K562 (cell line): Measurements from ENCODE around the gene EFEMP2. TPM values are rescaled to one million over a fixed set of nuclear protein-coding genes. Genes with fewer than 3 reads are reported as not detected.

Experiments used
- ATAC-seq: fragments of 200-7000 bp; cut with Tn5 transposase; 3 replicates; pipeline ENCODE4 v1.9.1; 2020; ENCODE audit warnings: moderate library complexity
- BruUV-seq: library from RNA; stranded (reverse); fragments of 400-500 nt; replicated peaks from 2 replicates; lab custom pipeline; 2021; lab: Mats Ljungman, UMichigan
- CTCF ChIA-PET: fragments of 300-600 bp; formaldehyde crosslinking; extraction: SDS; loops from one replicate; lab custom pipeline; 2021; ENCODE audit warnings: low intra/inter-chr PET ratio; lab: Yijun Ruan, JAX
- POLR2A ChIA-PET: fragments of 300-600, 350-650 bp; sonication (Branson Sonifier 250); formaldehyde crosslinking; extraction: SDS; loops from one replicate; lab custom pipeline; 2021; ENCODE audit warnings: antibody characterized with exemption, inconsistent platforms; lab: Yijun Ruan, JAX
- DNase-seq, 4 experiments: peaks; one replicate each; pipeline versions ENCODE4 v3.0.0 to v3.0.0-alpha.2; 2011 to 2018; ENCODE audit warnings: low spot score in 3 of 4, mixed read lengths in 3 of 4; ENCODE audit errors: extremely low read depth in 1 of 4
- FAIRE-seq: peaks from 2 replicates; lab custom pipeline; 2011; peaks lifted over from hg19 to GRCh38; lab: Jason Lieb, UNC
- H2AFZ ChIP-seq: 2 replicates; pipeline ENCODE4 v1.6.0; 2011; ENCODE audit warnings: low read depth, low read length, control low read depth, inconsistent platforms
- H3K27ac ChIP-seq: fragments of 200-600 bp; 3 replicates; pipeline ENCODE4 v1.8.0; 2011; ENCODE audit warnings: low read depth, mild to moderate bottlenecking, control low read depth, inconsistent platforms, low read length, moderate library complexity, mixed read lengths; ENCODE audit errors: extremely low read depth
- H3K27me3 ChIP-seq, 2 experiments: fragments of 300-600 bp in 1 of 2; 2 replicates in 1 of 2; 3 replicates in 1 of 2; pipeline versions ENCODE4 v1.6.0 to v1.8.0; 2011; ENCODE audit warnings: inconsistent platforms in 2 of 2, low read length in 2 of 2, mild to moderate bottlenecking in 1 of 2, mixed read lengths in 1 of 2, moderate library complexity in 1 of 2; ENCODE audit not compliant: control insufficient read depth in 2 of 2, insufficient read depth in 2 of 2
- H3K36me3 ChIP-seq: fragments of 300-600 bp; 3 replicates; pipeline ENCODE4 v1.8.0; 2011; ENCODE audit warnings: mild to moderate bottlenecking, low read length, inconsistent platforms; ENCODE audit not compliant: control insufficient read depth, insufficient read depth
- H3K4me1 ChIP-seq, 2 experiments: fragments of 200-600 bp in 1 of 2; replicated peaks in 1 of 2; 2 replicates in 1 of 2; 3 replicates in 1 of 2; pipeline versions ENCODE4 v1.5.1 to v1.8.0; 2011; ENCODE audit warnings: inconsistent platforms in 2 of 2, low read length in 2 of 2, mild to moderate bottlenecking in 1 of 2, mixed read lengths in 1 of 2, moderate library complexity in 1 of 2; ENCODE audit not compliant: control insufficient read depth in 2 of 2, insufficient read depth in 2 of 2
- H3K4me2 ChIP-seq: 2 replicates; pipeline ENCODE4 v1.6.1; 2011; ENCODE audit warnings: low read length, control low read depth, inconsistent platforms, mixed read lengths; ENCODE audit not compliant: insufficient read depth
- H3K4me3 ChIP-seq: fragments of 200-600 bp; sonication (generic), shearing (Covaris generic); 2 replicates; pipeline ENCODE4 v1.5.1; 2016; ENCODE audit warnings: control low read depth, inconsistent platforms
- H3K79me2 ChIP-seq: fragments of 200-600 bp; 3 replicates; pipeline ENCODE4 v1.8.0; 2011; ENCODE audit warnings: low read length, inconsistent platforms; ENCODE audit not compliant: control insufficient read depth, insufficient read depth
- H3K9ac ChIP-seq, 2 experiments: 2 replicates each; pipeline versions ENCODE4 v1.6.0 to v1.6.1; 2011; ENCODE audit warnings: low read depth in 2 of 2, low read length in 2 of 2, control low read depth in 1 of 2, inconsistent platforms in 1 of 2, mild to moderate bottlenecking in 1 of 2, mixed read lengths in 1 of 2; ENCODE audit not compliant: insufficient read depth in 1 of 2
- H3K9me1 ChIP-seq: one replicate; pipeline ENCODE4 v1.6.0; 2011; ENCODE audit warnings: inconsistent platforms, mild to moderate bottlenecking, low read length, moderate library complexity; ENCODE audit not compliant: control insufficient read depth, insufficient read depth
- H3K9me3 ChIP-seq: replicated peaks from 2 replicates; pipeline ENCODE4 v1.5.1; 2011; ENCODE audit warnings: low read depth, low read length, inconsistent platforms; ENCODE audit not compliant: control insufficient read depth, insufficient read depth
- H4K20me1 ChIP-seq: replicated peaks from 2 replicates; pipeline ENCODE4 v1.6.1; 2011; ENCODE audit warnings: low read length, inconsistent platforms, mixed read lengths; ENCODE audit not compliant: control insufficient read depth, insufficient read depth
- ARID3B ChIP-seq: fragments of 250-450 bp; sonication (Bioruptor Pico); IDR thresholded peaks from 2 replicates; pipeline ENCODE4 v1.4.0; 2020; ENCODE audit warnings: borderline replicate concordance
- ATF7 ChIP-seq: fragments of 450-650 bp; IDR thresholded peaks from 2 replicates; pipeline ENCODE4 v1.7.1; 2014; ENCODE audit warnings: mild to moderate bottlenecking, moderate library complexity
- FOXA3 ChIP-seq, 2 experiments: fragments of 450-650 bp in 1 of 2; sonication (generic) in 1 of 2; formaldehyde crosslinking; IDR thresholded peaks in 1 of 2; conservative IDR thresholded peaks in 1 of 2; 2 replicates each; pipeline versions ENCODE4 v1.4.0 to v1.8.0; 2020 to 2022; ENCODE audit warnings: mild to moderate bottlenecking in 2 of 2, missing genetic modification reagents in 1 of 2
- HMGN3 ChIP-seq: IDR thresholded peaks from 2 replicates; pipeline ENCODE4 v1.6.1; 2011; ENCODE audit warnings: borderline replicate concordance, low read depth, mild to moderate bottlenecking, mixed read lengths, low read length; ENCODE audit not compliant: insufficient read length; ENCODE audit errors: extremely low read depth
- L3MBTL2 ChIP-seq: fragments of 450-650 bp; IDR thresholded peaks from 2 replicates; pipeline ENCODE4 v1.6.1; 2016; ENCODE audit warnings: mild to moderate bottlenecking, moderate library complexity
- MCM2 ChIP-seq: fragments of 450-650 bp; IDR thresholded peaks from 2 replicates; pipeline ENCODE4 v1.6.1; 2017; ENCODE audit warnings: low read depth, mild to moderate bottlenecking
- NELFE ChIP-seq: IDR thresholded peaks from 2 replicates; pipeline ENCODE4 v1.6.1; 2011; ENCODE audit warnings: mild to moderate bottlenecking; ENCODE audit not compliant: insufficient read depth, insufficient read length
- POLR2B ChIP-seq: fragments of 450-650 bp; IDR thresholded peaks from 2 replicates; pipeline ENCODE4 v1.6.1; 2018; ENCODE audit warnings: low read depth; ENCODE audit not compliant: partially characterized antibody
- POLR2G ChIP-seq: fragments of 200-400 bp; formaldehyde crosslinking; IDR thresholded peaks from 2 replicates; pipeline ENCODE4 v1.6.1; 2017; ENCODE audit warnings: low read depth, mild to moderate bottlenecking, antibody characterized with exemption, low read length, moderate library complexity
- RBFOX2 ChIP-seq: fragments of 200-400 bp; formaldehyde crosslinking; IDR thresholded peaks from 2 replicates; pipeline ENCODE4 v1.6.1; 2017; ENCODE audit warnings: low read depth, mild to moderate bottlenecking, low read length, moderate library complexity
- SMAD1 ChIP-seq: fragments of 150-350 bp; IDR thresholded peaks from 2 replicates; pipeline ENCODE4 v1.6.1; 2014; ENCODE audit warnings: low read length, low read depth; ENCODE audit not compliant: partially characterized antibody
- U2AF2 ChIP-seq: fragments of 200-400 bp; formaldehyde crosslinking; optimal IDR thresholded peaks from 2 replicates; pipeline ENCODE3; 2017; ENCODE audit warnings: low read depth, mild to moderate bottlenecking, low read length
- ZBTB2 ChIP-seq: fragments of 450-650 bp; IDR thresholded peaks from 2 replicates; pipeline ENCODE4 v1.6.1; 2016; ENCODE audit warnings: antibody characterized with exemption
- ZFX ChIP-seq: sonication (generic); formaldehyde crosslinking; IDR thresholded peaks from 2 replicates; pipeline ENCODE4 v1.8.0; 2022; ENCODE audit warnings: mild to moderate bottlenecking, missing genetic modification reagents, moderate library complexity
- ZKSCAN8 ChIP-seq: fragments of 200-800 bp; sonication (Bioruptor generic); IDR thresholded peaks from 2 replicates; pipeline ENCODE4 v1.6.1; 2016; ENCODE audit warnings: missing genetic modification characterization, missing compliant biosample characterization
- ZNF282 ChIP-seq: sonication (generic); formaldehyde crosslinking; IDR thresholded peaks from 2 replicates; pipeline ENCODE4 v1.8.1; 2023; ENCODE audit warnings: missing genetic modification reagents
- WGBS: fragments of 100-300 bp; shearing (Covaris generic); methylation state at CpG from one replicate; pipeline ENCODE4 v1.1.6; 2016; ENCODE audit warnings: low coverage, mixed read lengths; ENCODE audit not compliant: insufficient coverage; ENCODE audit errors: missing lambda C conversion rate; 5-methylcytosine and 5-hydroxymethylcytosine counted together
- in situ Hi-C: fragments of 300-500 bp; cut with MboI; formaldehyde crosslinking; loops from 4 replicates; pipeline ENCODE4 v1.15.0; 2018; ENCODE audit warnings: inconsistent platforms, mixed read lengths
- intact Hi-C: fragments of 100-400 bp; cut with micrococcal nuclease; formaldehyde crosslinking; loops from 2 replicates; pipeline ENCODE4 v1.14.2; 2022
- polyA plus RNA-seq, 8 experiments: library from polyadenylated mRNA; depleted of rRNA in 4 of 8; stranded (reverse) in 5 of 8; unstranded in 3 of 8; fragments of >200 nt; fragmentation: Nextera tagmentation in 2 of 8; fragmentation: Illumina TruSeq in 1 of 8; extraction: Ambion mirVana in 2 of 8; extraction: Trizol in 1 of 8; gene quantifications; 2 replicates each; pipeline versions ENCODE4 v1.2.1 to v1.2.3, GENCODE V29; 2011 to 2014; ENCODE audit warnings: inconsistent platforms in 1 of 8, missing spikeins in 1 of 8
- total RNA-seq, 7 experiments: library from RNA; depleted of rRNA in 6 of 7; stranded (reverse); fragments of >200 nt in 6 of 7; fragmentation: Illumina TruSeq in 2 of 7; extraction: Trizol in 2 of 7; gene quantifications; 2 replicates each; pipeline versions ENCODE4 v1.2.1 to v1.2.3, GENCODE V29; 2011 to 2021; ENCODE audit warnings: low replicate concordance in 1 of 7

The EFEMP2 gene
- total and polyA plus RNA-seq, 9 of the 15 experiments (the other 6 are each of a cell fraction or from before 2014, with no cell fraction given): 0.07 to 2.9 (median 0.69) TPM; not detected in 1

GRCh38 chr11:65866509-65867283 is 5.9 kb downstream of the EFEMP2 start:
- Histone ChIP-seq H3K4me2 (no peak overlapping the region), H3K9me1 (no peaks in the 10 kb centered on the region), H3K27me3 (no peaks in the 10 kb centered on the region), H2AFZ (no peak overlapping the region), H3K9me3 (no peaks in the 10 kb centered on the region), H3K36me3 (peaks cover 65% of the 10 kb centered on the region; the same call in 2 of the 3 replicates), H4K20me1 (no peaks in the 10 kb centered on the region), H3K27ac (peak overlapping the region; percentile 65; the same call in 1 of the 3 replicates), H3K4me1 (peaks cover 23 to 78% of the 10 kb centered on the region in 2 experiments), H3K9ac (peak overlapping the region in 1 of 2 experiments; percentile 83; a peak in 3 of 4 replicates), H3K4me3 (no peak overlapping the region), H3K79me2 (peaks cover 14% of the 10 kb centered on the region)
- BruUV-seq: no TSS peak
- WGBS: 83% methylated on average over 21 of the region's 21 CpGs
- ChIA-PET POLR2A (interaction anchor here (0.6 to 8.2 kb wide), 7 partner anchors 7 to 1139 kb away, joined by 3 to 151 read pairs (median 5); partner anchors contain the start of genes CCDC85B, CFL1, CTSW and FIBP), CTCF (no interaction called here)
- in situ Hi-C loops: no loop called here
- DNase-seq (no peak), ATAC-seq (no peak; the same call in 2 of the 3 replicates), FAIRE-seq (no peak)
- intact Hi-C loops: no loop called here
- no peak for TF ChIP-seq U2AF2
- TF ChIP-seq L3MBTL2: 0 out of 2 replicates have a peak, but pooled peaks have one; percentile 13
- TF ChIP-seq ZKSCAN8: no peak
- peak; percentile 74 for TF ChIP-seq POLR2G
- TF ChIP-seq RBFOX2: peak; percentile 80
- peak; percentile 27; the same call in 1 of the 2 replicates for TF ChIP-seq ZFX (CRISPR knock-in tag)
- TF ChIP-seq ZNF282 (CRISPR knock-in tag): no peak
- no peak for TF ChIP-seq FOXA3 (CRISPR knock-in tag; conservative IDR thresholded peaks at IDR 0.05 in 1 of 2, IDR thresholded peaks at IDR 0.05 in 1 of 2)
- no peak for TF ChIP-seq ATF7
- no peak for TF ChIP-seq ZBTB2
- TF ChIP-seq HMGN3: no peak
- TF ChIP-seq MCM2: no peak
- TF ChIP-seq POLR2B: no peak
- TF ChIP-seq ARID3B (CRISPR knock-in tag): no peak
- no peak for TF ChIP-seq NELFE
- TF ChIP-seq SMAD1: no peak
